Naive thymus-derived CD8-positive, alpha-beta T cell (primary cell): ENCODE data around the gene PTPRE. TPM values are rescaled to one million over a fixed set of nuclear protein-coding genes. Genes with fewer than 3 reads are reported as not detected.
A peak's percentile ranks its signal among the peaks of the same experiment; 100 is the strongest.

Source experiments
- ATAC-seq, 2 donors: fragments of 150-1000 bp; cut with Tn5 transposase in 1 of 2; sonication (Bioruptor Pico), chemical (Tn5 transposase) in 1 of 2; 1 replicate in 1 of 2; 2 replicates in 1 of 2; pipeline ENCODE4 v1.10.0; 2021; ENCODE audit warnings: mild to moderate bottlenecking in 2 of 2, moderate library complexity in 2 of 2
- POLR2A ChIA-PET: fragments of 350-600 bp; sonication (Branson Sonifier 250); formaldehyde crosslinking; loops from one replicate; lab custom pipeline; 2021; ENCODE audit warnings: antibody characterized with exemption; lab: Charles Lee
- DNase-seq, 10 donors: peaks; one replicate each; pipeline versions ENCODE4 v3.0.0 to v3.0.0-alpha.2; 2020 to 2022
- H3K27ac Mint-ChIP-seq, 10 donors: one replicate each; pipeline ENCODE4 v1.8.0; 2020 to 2022; ENCODE audit warnings: mild to moderate bottlenecking in 10 of 10, mixed read lengths in 10 of 10, moderate library complexity in 4 of 10, inconsistent platforms in 1 of 10
- H3K27me3 Mint-ChIP-seq, 5 donors: one replicate each; pipeline ENCODE4 v1.8.0; 2021 to 2022; ENCODE audit warnings: mixed read lengths in 5 of 5
- H3K36me3 Mint-ChIP-seq, 3 donors: one replicate each; pipeline ENCODE4 v1.8.0; 2020 to 2022; ENCODE audit warnings: mixed read lengths in 3 of 3, mild to moderate bottlenecking in 2 of 3, inconsistent platforms in 1 of 3
- H3K4me1 Mint-ChIP-seq, 4 donors: one replicate each; pipeline ENCODE4 v1.8.0; 2021 to 2022; ENCODE audit warnings: mixed read lengths in 4 of 4
- H3K4me3 Mint-ChIP-seq, 10 donors: one replicate each; pipeline ENCODE4 v1.8.0; 2020 to 2022; ENCODE audit warnings: mild to moderate bottlenecking in 10 of 10, mixed read lengths in 10 of 10, moderate library complexity in 6 of 10, inconsistent platforms in 1 of 10
- H3K9me3 Mint-ChIP-seq, 9 donors: one replicate each; pipeline ENCODE4 v1.8.0; 2020 to 2022; ENCODE audit warnings: mixed read lengths in 9 of 9, mild to moderate bottlenecking in 3 of 9, inconsistent platforms in 1 of 9, moderate library complexity in 1 of 9
- polyA plus RNA-seq, 3 donors: library from polyadenylated mRNA; unstranded; fragments of 300-500 nt; fragmentation: Illumina TruSeq; gene quantifications; one replicate each; pipeline ENCODE4 v1.2.3, GENCODE V29; 2021
- total RNA-seq, 8 experiments: library from RNA in 2 of 8; stranded (reverse) in 2 of 8; gene quantifications; one replicate each; pipeline ENCODE4 v1.2.3 and lab custom pipeline; 2021 to 2026

The PTPRE gene
- total and polyA plus RNA-seq, 5 experiments from 2014 or later: 7.8 to 29.5 (median 17.6) TPM

GRCh38 chr10:127886371-127887051 lies 20.4 kb upstream of the PTPRE start:
- POLR2A ChIA-PET: no interaction called here
- peak overlapping the region in 1 of 10 donors; percentile 1 for H3K27ac Mint-ChIP-seq
- H3K9me3 Mint-ChIP-seq: no peaks in the 10 kb centered on the region
- H3K4me1 Mint-ChIP-seq: peaks cover 0 to 11% (median 0%) of the 10 kb centered on the region in 4 donors
- no peaks in the 10 kb centered on the region for H3K36me3 Mint-ChIP-seq
- H3K4me3 Mint-ChIP-seq: no peak overlapping the region
- no peak for ATAC-seq
- DNase-seq: no peak
- H3K27me3 Mint-ChIP-seq: peaks cover 0 to 8% (median 3%) of the 10 kb centered on the region in 5 donors

GRCh38 chr10:127887541-127888415 lies 19.1 kb upstream of the PTPRE start:
- Mint-ChIP-seq H3K36me3 (no peaks in the 10 kb centered on the region), H3K4me1 (peaks cover 0 to 3% (median 0%) of the 10 kb centered on the region in 4 donors), H3K9me3 (no peaks in the 10 kb centered on the region), H3K27ac (no peak overlapping the region), H3K27me3 (peaks cover 0 to 8% (median 4%) of the 10 kb centered on the region in 5 donors), H3K4me3 (no peak overlapping the region)
- POLR2A ChIA-PET: no interaction called here
- ATAC-seq (no peak), DNase-seq (no peak)

GRCh38 chr10:127888521-127889312 lies 18.2 kb upstream of the PTPRE start:
- Mint-ChIP-seq H3K36me3 (no peaks in the 10 kb centered on the region), H3K9me3 (no peaks in the 10 kb centered on the region), H3K4me1 (peaks cover 0 to 3% (median 0%) of the 10 kb centered on the region in 4 donors), H3K27ac (no peak overlapping the region), H3K27me3 (peaks cover 0 to 8% (median 4%) of the 10 kb centered on the region in 5 donors), H3K4me3 (no peak overlapping the region)
- POLR2A ChIA-PET: no interaction called here
- ATAC-seq: no peak
- DNase-seq: no peak

- Mint-ChIP-seq H3K4me3 (no peak overlapping the region), H3K9me3 (no peaks in the 10 kb centered on the region), H3K4me1 (peaks cover 0 to 3% (median 0%) of the 10 kb centered on the region in 4 donors), H3K27me3 (peaks cover 0 to 9% (median 7%) of the 10 kb centered on the region in 5 donors), H3K27ac (no peak overlapping the region), H3K36me3 (no peaks in the 10 kb centered on the region)
- no peak for DNase-seq
- ATAC-seq: no peak
- POLR2A ChIA-PET: no interaction called here
Measured at GRCh38 chr10:127889605-127890195, 17.2 kb upstream of the PTPRE start.

- Mint-ChIP-seq H3K4me1 (peaks cover 0 to 3% (median 0%) of the 10 kb centered on the region in 4 donors), H3K4me3 (no peak overlapping the region)
- ATAC-seq: no peak
Measured at GRCh38 chr10:127890216-127890615, 16.7 kb upstream of the PTPRE start.

GRCh38 chr10:127890832-127891334 lies 16.0 kb upstream of the PTPRE start:
- H3K4me3 Mint-ChIP-seq: no peak overlapping the region
- H3K27ac Mint-ChIP-seq: no peak overlapping the region
- no peak for ATAC-seq
- H3K9me3 Mint-ChIP-seq: no peaks in the 10 kb centered on the region
- no peaks in the 10 kb centered on the region for H3K36me3 Mint-ChIP-seq
- no peak for DNase-seq
- H3K4me1 Mint-ChIP-seq: peaks cover 0 to 3% (median 0%) of the 10 kb centered on the region in 4 donors
- peaks cover 0 to 14% (median 7%) of the 10 kb centered on the region in 5 donors for H3K27me3 Mint-ChIP-seq
- POLR2A ChIA-PET: no interaction called here

More at GRCh38 chr10:127890216-127890615, 16.7 kb upstream of the PTPRE start:
- Mint-ChIP-seq H3K27ac (no peak overlapping the region), H3K27me3 (peaks cover 0 to 14% (median 7%) of the 10 kb centered on the region in 5 donors), H3K36me3 (no peaks in the 10 kb centered on the region), H3K9me3 (no peaks in the 10 kb centered on the region)
- POLR2A ChIA-PET: no interaction called here
- DNase-seq: no peak

GRCh38 chr10:127892743-127893142 lies 14.2 kb upstream of the PTPRE start, which contains the start of gene CLRN3:
Gene CLRN3 (minus strand): TSS chr10:127892941. CDS start chr10:127892784, 157 bp downstream.
- Mint-ChIP-seq H3K9me3 (peaks cover 0 to 6% (median 0%) of the 10 kb centered on the region in 9 donors), H3K36me3 (no peaks in the 10 kb centered on the region), H3K27ac (peak within 1 kb of the TSS in 1 of 10 donors; percentile 18), H3K27me3 (peaks cover 0 to 11% (median under 1%) of the 10 kb centered on the region in 5 donors), H3K4me1 (peaks cover 0 to 3% (median 0%) of the 10 kb centered on the region in 4 donors), H3K4me3 (no peak within 1 kb of the TSS)
- DNase-seq: no peak
- no peak for ATAC-seq
- POLR2A ChIA-PET: no interaction called here

- DNase-seq (no peak), ATAC-seq (no peak)
- Mint-ChIP-seq H3K9me3 (peaks cover 0 to 11% (median 0%) of the 10 kb centered on the region in 9 donors), H3K27ac (no peak overlapping the region), H3K4me1 (peaks cover 0 to 3% (median 0%) of the 10 kb centered on the region in 4 donors), H3K36me3 (no peaks in the 10 kb centered on the region), H3K27me3 (peaks cover 0 to 18% (median 6%) of the 10 kb centered on the region in 5 donors), H3K4me3 (no peak overlapping the region)
- POLR2A ChIA-PET: no interaction called here
Measured at GRCh38 chr10:127894146-127894545, 12.8 kb upstream of the PTPRE start.

GRCh38 chr10:127896590-127896989 lies 10.3 kb upstream of the PTPRE start:
- H3K9me3 Mint-ChIP-seq: peaks cover 0 to 11% (median 0%) of the 10 kb centered on the region in 9 donors
- H3K27ac Mint-ChIP-seq: no peak overlapping the region
- DNase-seq (no peak), ATAC-seq (no peak)
- POLR2A ChIA-PET: no interaction called here
- no peaks in the 10 kb centered on the region for H3K36me3 Mint-ChIP-seq
- no peaks in the 10 kb centered on the region for H3K4me1 Mint-ChIP-seq
- peaks cover 5 to 28% (median 14%) of the 10 kb centered on the region in 5 donors for H3K27me3 Mint-ChIP-seq
- no peak overlapping the region for H3K4me3 Mint-ChIP-seq

- ATAC-seq (no peak), DNase-seq (no peak)
- peaks cover 0 to 11% (median 0%) of the 10 kb centered on the region in 9 donors for H3K9me3 Mint-ChIP-seq
- no peaks in the 10 kb centered on the region for H3K4me1 Mint-ChIP-seq
- peaks cover 5 to 28% (median 14%) of the 10 kb centered on the region in 5 donors for H3K27me3 Mint-ChIP-seq
- H3K27ac Mint-ChIP-seq: no peak overlapping the region
- no peaks in the 10 kb centered on the region for H3K36me3 Mint-ChIP-seq
- POLR2A ChIA-PET: no interaction called here
- no peak overlapping the region for H3K4me3 Mint-ChIP-seq
Measured at GRCh38 chr10:127897177-127897576, 9.7 kb upstream of the PTPRE start.

- Mint-ChIP-seq H3K4me3 (no peak overlapping the region), H3K27me3 (peaks cover 9 to 34% (median 16%) of the 10 kb centered on the region in 5 donors), H3K9me3 (peaks cover 0 to 11% (median 0%) of the 10 kb centered on the region in 9 donors), H3K4me1 (no peaks in the 10 kb centered on the region), H3K36me3 (no peaks in the 10 kb centered on the region), H3K27ac (no peak overlapping the region)
- POLR2A ChIA-PET: no interaction called here
- no peak for DNase-seq
- no peak for ATAC-seq
Measured at GRCh38 chr10:127899766-127900387, 7.0 kb upstream of the PTPRE start.
